Ureter (tissue), 1 donor: ENCODE results near the gene ME3. TPM values are rescaled to one million over a fixed set of nuclear protein-coding genes. Genes with fewer than 3 reads are reported as not detected.
"Not testable (repeated sequence)": the region's sequence is repeated elsewhere in the genome, so short reads cannot be mapped to it uniquely, and the experiment has no call there.

ENCODE experiments used
- DNase-seq: peaks from one replicate; pipeline ENCODE4 v3.0.0-alpha.2; 2020; ENCODE audit warnings: low spot score
- total RNA-seq: library from RNA; stranded (reverse); gene quantifications from one replicate; pipeline ENCODE4 v1.2.4, GENCODE V29; 2023
- donor health status: DM: yes; HTN: yes; CAD: no.

Gene ME3
- total RNA-seq, 1 donor from 2014 or later = 40.2 TPM

- not testable (repeated sequence) for DNase-seq
Measured at GRCh38 chr11:86433361-86434095, 238.9 kb downstream of the ME3 start.

DNA sequence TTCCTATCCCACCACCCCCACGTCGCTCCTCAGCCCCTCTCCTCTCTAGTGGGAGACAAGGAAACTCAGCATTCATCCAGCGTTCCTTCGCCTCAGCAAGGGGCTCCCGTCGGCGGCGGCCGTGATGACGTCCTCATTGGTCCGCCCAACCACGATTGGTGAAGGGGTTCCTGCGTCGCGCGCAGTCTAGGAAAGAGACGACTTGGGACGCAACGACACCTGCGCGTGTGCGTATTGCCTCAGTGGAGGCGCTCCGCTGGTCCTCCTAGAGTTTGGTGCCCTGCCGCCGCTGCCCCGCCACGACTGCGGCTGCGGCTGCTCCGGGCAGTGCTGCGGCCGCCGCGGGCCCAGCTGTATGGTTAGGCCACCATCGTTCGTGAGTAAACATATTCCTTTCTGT is 241.2 kb downstream of the ME3 start:
- no peak for DNase-seq

- DNase-seq = no peak
Measured at GRCh38 chr11:86427441-86427840, 245.0 kb downstream of the ME3 start.

- not testable (repeated sequence) for DNase-seq
Measured at GRCh38 chr11:86423488-86423887, 248.9 kb downstream of the ME3 start.

DNA sequence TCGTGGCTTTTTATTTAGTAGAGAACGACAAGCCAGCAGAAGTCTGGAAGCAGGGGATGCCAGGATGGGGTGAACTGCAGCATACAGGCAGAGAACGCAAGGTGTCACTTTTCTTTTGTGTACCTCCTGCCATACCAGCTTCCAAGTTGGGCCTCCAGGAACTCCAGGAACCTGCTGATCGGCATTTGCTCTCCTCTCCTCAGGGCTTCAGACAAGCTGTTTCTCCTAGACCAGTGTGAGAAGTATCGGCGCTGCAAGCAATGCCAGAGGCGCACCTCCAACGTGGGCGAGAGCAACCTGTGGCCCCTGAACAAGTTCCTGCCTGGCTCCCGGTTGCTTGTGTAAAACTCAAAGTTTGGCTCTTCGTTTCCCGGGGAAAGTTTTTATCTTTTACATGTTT is 250.0 kb downstream of the ME3 start:
- no peak for DNase-seq

- DNase-seq = no peak
Measured at GRCh38 chr11:86421946-86422345, 250.5 kb downstream of the ME3 start.

GRCh38 chr11:86418917-86419316 is 253.5 kb downstream of the ME3 start:
- no peak for DNase-seq

- DNase-seq = no peak
Measured at GRCh38 chr11:86418513-86418912, 253.9 kb downstream of the ME3 start.

DNA sequence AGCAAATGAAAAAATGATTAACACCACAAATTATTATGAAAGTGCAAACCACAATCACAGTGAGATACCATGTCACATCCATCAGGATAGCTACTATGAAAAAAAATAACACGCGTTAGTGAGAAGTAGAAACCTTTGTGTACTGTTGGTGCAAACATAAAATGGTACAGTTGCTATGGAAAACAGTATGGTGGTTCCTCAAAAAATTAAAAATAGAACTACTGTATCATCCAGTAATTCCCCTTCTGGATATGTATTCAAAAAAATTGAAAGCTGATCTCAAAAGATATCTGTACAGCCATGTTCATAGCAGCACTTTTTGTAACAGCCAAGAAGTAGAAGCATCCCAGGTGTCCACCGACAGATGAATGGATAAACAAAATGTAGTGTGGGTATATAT is 254.3 kb downstream of the ME3 start:
- DNase-seq = no peak

DNA sequence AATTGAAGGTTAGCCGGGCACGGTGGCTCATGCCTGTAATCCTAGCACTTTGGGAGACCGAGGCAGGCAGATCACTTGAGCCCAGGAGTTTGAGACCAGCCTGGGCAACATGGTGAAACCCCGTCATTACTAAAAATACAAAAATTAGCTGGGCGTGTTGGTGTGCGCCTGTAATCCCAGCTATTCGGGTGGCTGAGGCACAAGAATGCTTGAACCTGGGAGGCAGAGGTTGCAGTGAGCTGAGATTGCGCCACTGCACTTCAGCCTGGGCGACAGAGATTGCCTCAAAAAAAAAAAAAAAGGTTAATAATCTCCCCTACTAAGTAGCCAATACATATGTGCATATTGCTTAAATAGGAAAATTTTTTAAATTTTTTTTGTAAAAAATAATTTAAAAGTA is 255.5 kb downstream of the ME3 start:
- DNase-seq = not testable (repeated sequence)

GRCh38 chr11:86416494-86416893 is 255.9 kb downstream of the ME3 start:
- DNase-seq = no peak

GRCh38 chr11:86415026-86415425 is 257.4 kb downstream of the ME3 start:
- no peak for DNase-seq

GRCh38 chr11:86414032-86414431 is 258.4 kb downstream of the ME3 start:
- no peak for DNase-seq

- DNase-seq = no peak
Measured at GRCh38 chr11:86408845-86409244, 263.6 kb downstream of the ME3 start.

DNA sequence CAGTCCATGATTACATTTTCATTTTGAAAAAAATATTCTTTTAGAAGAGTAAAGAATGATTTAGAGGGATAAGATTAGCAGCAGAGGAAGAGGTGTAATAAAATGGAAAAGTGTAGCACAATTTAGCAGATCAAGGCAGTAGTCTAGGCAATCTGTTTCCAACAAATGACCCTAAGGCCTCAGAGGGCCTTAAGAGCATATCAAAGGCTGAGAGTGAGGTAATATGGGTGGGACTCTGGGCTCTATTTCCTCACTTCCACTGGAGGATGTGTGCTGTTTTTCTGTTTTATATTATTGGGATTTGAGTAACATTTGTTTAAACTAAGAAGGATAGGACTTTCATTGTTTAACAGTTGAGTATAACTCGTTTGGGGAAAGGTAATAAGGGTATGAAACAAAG is 269.0 kb downstream of the ME3 start:
- no peak for DNase-seq

DNA sequence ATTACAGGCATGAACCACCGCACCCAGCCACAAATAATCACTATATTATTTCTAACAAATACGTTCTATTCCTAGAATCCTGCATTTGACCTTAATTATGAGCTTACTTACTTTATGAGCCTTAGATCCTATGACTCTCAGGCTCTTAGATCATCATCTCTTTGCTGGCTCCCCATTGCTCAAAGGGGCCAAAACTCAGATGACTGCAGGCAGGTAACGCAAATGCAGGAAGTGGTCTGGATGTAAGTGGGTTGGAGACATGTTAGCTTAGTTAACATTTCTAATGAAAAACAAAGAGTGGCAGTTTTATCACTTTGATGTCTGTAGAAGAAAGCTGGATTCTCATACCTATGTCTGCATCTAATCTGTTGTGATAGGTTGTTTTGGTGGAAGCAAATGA is 274.3 kb downstream of the ME3 start:
- DNase-seq = no peak

DNA sequence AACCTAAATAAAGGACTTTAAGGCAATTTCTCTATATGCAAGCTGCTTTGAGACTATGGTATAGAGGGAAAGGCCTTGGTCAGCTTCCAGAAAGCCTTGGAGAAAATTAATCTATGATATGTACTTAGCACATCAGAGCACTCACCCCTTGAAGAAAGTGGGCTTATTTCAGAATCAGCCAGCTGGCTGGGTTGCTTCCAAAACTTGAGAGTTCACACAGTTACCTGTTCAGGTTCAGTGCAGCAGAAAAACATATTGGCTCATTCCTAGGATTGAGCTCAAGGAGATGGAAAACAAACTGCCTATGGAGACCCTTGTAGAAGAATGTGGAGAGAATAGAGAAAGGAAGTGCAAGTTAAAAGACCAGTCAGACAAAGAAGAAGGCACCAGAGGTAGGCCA is 275.1 kb downstream of the ME3 start:
- DNase-seq = no peak

- DNase-seq = no peak
Measured at GRCh38 chr11:86396396-86396795, 276.0 kb downstream of the ME3 start.

DNA sequence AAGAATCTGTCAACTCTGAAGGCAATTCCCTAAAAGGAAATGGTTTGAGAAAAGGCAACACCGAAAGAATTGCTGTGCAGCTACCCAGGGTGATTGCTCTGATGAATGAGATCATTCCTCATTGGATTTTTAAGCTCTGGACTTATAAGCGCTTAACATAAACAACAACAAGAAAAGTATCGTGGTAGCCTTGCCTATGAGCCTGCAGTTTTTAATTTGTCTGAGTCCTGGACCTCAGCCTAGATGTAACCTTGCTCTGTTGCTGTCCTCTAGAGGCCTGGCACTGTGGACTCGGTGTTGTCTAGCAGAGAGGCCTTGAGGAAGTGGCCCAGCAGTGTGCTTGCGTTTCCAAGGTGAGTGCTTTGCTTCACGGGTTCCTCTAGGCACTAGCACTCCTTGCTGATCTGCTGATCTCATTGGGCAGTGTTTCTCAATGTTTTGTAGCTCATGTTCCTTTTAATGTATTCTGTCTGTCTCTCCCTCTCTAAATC is 277.3 kb downstream of the ME3 start:
- DNase-seq = no peak

Other genes with a start within 250 kb of the ME3 start
- 27.8 TPM for gene PRSS23, start 127.9 kb upstream of the ME3 start, total RNA-seq